ENCODE results near the gene SLC17A9. TPM values are rescaled to one million over a fixed set of nuclear protein-coding genes. Genes with fewer than 3 reads are reported as not detected.

The SLC17A9 gene
- total and polyA plus RNA-seq, 2 donors (not counting 1 experiment from before 2014, with no cell fraction given): 33.0 to 141 TPM

DNA sequence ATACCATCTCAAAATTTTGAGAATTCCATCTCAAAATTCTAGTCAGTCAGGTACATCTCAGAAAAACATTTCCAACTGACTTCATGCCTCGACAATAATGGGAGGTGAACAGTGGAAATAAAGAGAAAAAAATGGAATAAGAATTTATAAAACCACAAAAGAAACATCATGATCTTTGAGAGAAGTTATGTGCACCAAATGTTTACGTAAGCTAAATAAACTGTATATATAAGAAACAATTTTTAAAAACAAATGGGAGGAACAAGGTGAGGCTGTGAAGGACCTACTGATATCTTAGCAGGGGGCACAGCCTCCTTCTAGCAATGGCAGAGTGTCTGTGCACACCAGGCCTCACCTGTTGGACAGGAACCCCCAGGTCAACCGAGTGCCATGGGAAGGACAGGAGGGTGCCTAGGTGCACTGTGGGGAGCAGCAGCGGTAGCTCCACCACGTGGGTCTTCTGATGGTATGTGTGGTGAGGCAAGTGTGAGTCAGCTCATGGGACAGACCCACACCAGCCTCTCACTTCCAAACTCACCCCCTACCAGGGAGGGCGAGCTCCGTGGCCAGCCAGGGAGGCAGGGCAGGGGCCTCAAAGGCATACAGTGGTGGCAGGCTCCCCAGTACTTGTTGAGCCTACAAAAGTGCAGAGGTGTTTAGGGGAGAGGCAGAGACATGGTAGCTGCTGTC lies 49.4 kb upstream of the SLC17A9 start:
- Histone ChIP-seq H3K27ac (ENCODE audit: low read length in 2 of 2) (no peak overlapping the region), H3K9me3 (ENCODE audit: control extremely low read depth in 1 of 3, control insufficient read depth in 2 of 3, insufficient read depth in 1 of 3, low read length in 2 of 3) (no peaks in the 10 kb centered on the region), H3K9ac (ENCODE audit: low read length) (no peak overlapping the region), H3K4me2 (replicated peaks; ENCODE audit: low read depth, low read length, poor library complexity, severe bottlenecking) (no peak overlapping the region), H3K36me3 (replicated peaks in 1 of 2; ENCODE audit: control extremely low read depth in 1 of 2, control insufficient read depth in 1 of 2, extremely low read depth in 1 of 2, insufficient read depth in 2 of 2, low read length in 1 of 2) (peaks cover 1 to 60% of the 10 kb centered on the region in 2 experiments), H4K20me1 (ENCODE audit: control insufficient read depth, insufficient read depth, low read length, poor library complexity, severe bottlenecking) (peaks cover 56% of the 10 kb centered on the region), H3K4me3 (ENCODE audit: control extremely low read depth in 1 of 5, extremely low read depth in 1 of 5, insufficient read depth in 1 of 5, low read depth in 2 of 5, low read length in 4 of 5) (no peak overlapping the region), H3K4me1 (ENCODE audit: control insufficient read depth in 2 of 2, insufficient read depth in 2 of 2, low read length in 2 of 2) (peaks cover 12 to 20% of the 10 kb centered on the region in 2 donors), H3K27me3 (replicated peaks in 1 of 4; ENCODE audit: control extremely low read depth in 1 of 4, control insufficient read depth in 3 of 4, insufficient read depth in 4 of 4, low read length in 3 of 4) (no peaks in the 10 kb centered on the region), H2AFZ (ENCODE audit: insufficient read depth, low read depth, low read length, poor library complexity, severe bottlenecking) (no peak overlapping the region), H3K79me2 (ENCODE audit: control insufficient read depth, insufficient read depth, low read length) (peaks cover 25% of the 10 kb centered on the region)
- peaks cover 31% of the 10 kb centered on the region for H3K4me1 Mint-ChIP-seq
- ATAC-seq (ENCODE audit: low read depth) (no peak), DNase-seq (no peak)
- WGBS (ENCODE audit: insufficient coverage): no CpG with 5 or more reads among the region's 7 CpGs
- TF ChIP-seq, protein P1, sequence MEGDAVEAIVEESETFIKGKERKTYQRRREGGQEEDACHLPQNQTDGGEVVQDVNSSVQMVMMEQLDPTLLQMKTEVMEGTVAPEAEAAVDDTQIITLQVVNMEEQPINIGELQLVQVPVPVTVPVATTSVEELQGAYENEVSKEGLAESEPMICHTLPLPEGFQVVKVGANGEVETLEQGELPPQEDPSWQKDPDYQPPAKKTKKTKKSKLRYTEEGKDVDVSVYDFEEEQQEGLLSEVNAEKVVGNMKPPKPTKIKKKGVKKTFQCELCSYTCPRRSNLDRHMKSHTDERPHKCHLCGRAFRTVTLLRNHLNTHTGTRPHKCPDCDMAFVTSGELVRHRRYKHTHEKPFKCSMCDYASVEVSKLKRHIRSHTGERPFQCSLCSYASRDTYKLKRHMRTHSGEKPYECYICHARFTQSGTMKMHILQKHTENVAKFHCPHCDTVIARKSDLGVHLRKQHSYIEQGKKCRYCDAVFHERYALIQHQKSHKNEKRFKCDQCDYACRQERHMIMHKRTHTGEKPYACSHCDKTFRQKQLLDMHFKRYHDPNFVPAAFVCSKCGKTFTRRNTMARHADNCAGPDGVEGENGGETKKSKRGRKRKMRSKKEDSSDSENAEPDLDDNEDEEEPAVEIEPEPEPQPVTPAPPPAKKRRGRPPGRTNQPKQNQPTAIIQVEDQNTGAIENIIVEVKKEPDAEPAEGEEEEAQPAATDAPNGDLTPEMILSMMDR (IDR thresholded peaks at IDR 0.05): no peak
- no peak for TF ChIP-seq EZH2 (IDR thresholded peaks at IDR 0.05; ENCODE audit: borderline replicate concordance, insufficient read depth, low read depth, low read length, poor library complexity, severe bottlenecking)
- intact Hi-C loops (cut with micrococcal nuclease): no loop called here
- no peaks in the 10 kb centered on the region for H3K27me3 Mint-ChIP-seq
- H3K27ac Mint-ChIP-seq: no peak overlapping the region
- no peak overlapping the region for H3K4me3 Mint-ChIP-seq
- H3K9me3 Mint-ChIP-seq (ENCODE audit: insufficient read depth): no peaks in the 10 kb centered on the region
- ChIA-PET CTCF (interaction anchor here (0.7 to 3.8 kb wide), 7 partner anchors 9 to 106 kb away, joined by 3 to 8 read pairs (median 5); no protein-coding TSS in a partner anchor), POLR2A (no interaction called here)

DNA sequence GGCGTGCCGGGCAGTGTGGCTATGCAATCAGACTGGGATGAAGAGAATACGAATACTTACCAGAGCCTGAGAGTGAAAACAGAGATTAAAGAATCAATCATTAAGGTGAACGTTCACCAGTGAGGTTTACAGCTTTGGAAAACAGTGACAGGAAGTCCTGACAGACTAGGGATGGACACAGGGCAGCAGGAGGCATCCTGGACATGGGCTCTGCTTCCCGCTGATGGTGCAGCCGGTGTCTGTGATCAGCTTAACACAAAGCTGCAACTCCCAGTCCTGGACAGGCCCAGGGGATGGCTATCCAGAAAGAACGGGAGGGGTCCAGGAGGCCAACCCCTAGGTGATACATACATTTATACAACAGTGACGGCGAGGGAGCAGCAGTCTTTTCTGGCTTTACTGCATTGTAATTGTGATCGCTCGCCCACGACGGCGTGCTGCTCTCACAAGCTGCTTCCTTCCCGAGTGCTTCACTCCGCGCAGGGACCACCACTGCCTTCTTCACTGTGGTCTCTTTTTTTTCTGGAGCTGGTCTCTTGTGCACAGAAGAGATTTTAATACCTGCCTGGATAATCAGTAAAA lies 46.9 kb upstream of the SLC17A9 start:
- H3K4me1 ChIP-seq (ENCODE audit: control insufficient read depth in 2 of 2, insufficient read depth in 2 of 2, low read length in 2 of 2): peaks cover 0 to under 1% of the 10 kb centered on the region in 2 donors
- H3K36me3 ChIP-seq (replicated peaks in 1 of 2; ENCODE audit: control extremely low read depth in 1 of 2, control insufficient read depth in 1 of 2, extremely low read depth in 1 of 2, insufficient read depth in 2 of 2, low read length in 1 of 2): peaks cover 9 to 86% of the 10 kb centered on the region in 2 experiments
- ChIA-PET CTCF (interaction anchor here (1.4 kb wide), 1 partner anchor 103 kb away, joined by 4 read pairs; no protein-coding TSS in a partner anchor), POLR2A (no interaction called here)
- Mint-ChIP-seq H3K27ac (no peak overlapping the region), H3K4me1 (peaks cover 7% of the 10 kb centered on the region), H3K4me3 (no peak overlapping the region), H3K27me3 (no peaks in the 10 kb centered on the region), H3K9me3 (ENCODE audit: insufficient read depth) (no peaks in the 10 kb centered on the region)
- H3K4me3 ChIP-seq (ENCODE audit: control extremely low read depth in 1 of 5, extremely low read depth in 1 of 5, insufficient read depth in 1 of 5, low read depth in 2 of 5, low read length in 4 of 5): no peak overlapping the region
- DNase-seq (no peak), ATAC-seq (ENCODE audit: low read depth) (no peak)
- 98% methylated on average over 17 of the region's 17 CpGs for WGBS (ENCODE audit: insufficient coverage)
- H3K9me3 ChIP-seq (ENCODE audit: control extremely low read depth in 1 of 3, control insufficient read depth in 2 of 3, insufficient read depth in 1 of 3, low read length in 2 of 3): no peaks in the 10 kb centered on the region
- H3K27ac ChIP-seq (ENCODE audit: low read length in 2 of 2): no peak overlapping the region
- H3K27me3 ChIP-seq (replicated peaks in 1 of 4; ENCODE audit: control extremely low read depth in 1 of 4, control insufficient read depth in 3 of 4, insufficient read depth in 4 of 4, low read length in 3 of 4): no peaks in the 10 kb centered on the region
- H2AFZ ChIP-seq (ENCODE audit: insufficient read depth, low read depth, low read length, poor library complexity, severe bottlenecking): no peak overlapping the region
- TF ChIP-seq, protein P1 (IDR thresholded peaks at IDR 0.05): no peak
- intact Hi-C loops (cut with micrococcal nuclease): no loop called here
- peaks cover 62% of the 10 kb centered on the region for H4K20me1 ChIP-seq (ENCODE audit: control insufficient read depth, insufficient read depth, low read length, poor library complexity, severe bottlenecking)
- H3K4me2 ChIP-seq (replicated peaks; ENCODE audit: low read depth, low read length, poor library complexity, severe bottlenecking): no peak overlapping the region
- H3K9ac ChIP-seq (ENCODE audit: low read length): no peak overlapping the region
- H3K79me2 ChIP-seq (ENCODE audit: control insufficient read depth, insufficient read depth, low read length): peaks cover 50% of the 10 kb centered on the region

Measured in B cell (primary cell).